Activated CD4-positive, alpha-beta T cell treated with anti-CD3 and anti-CD28 coated beads, Interleukin-2, Interleukin-6, amounts not matched to agents 100 ng/mL and 50 ng/mL, durations not matched to agents 16 hours and 8 hours (primary cell): ENCODE measurements around the gene CHST3.
"Not testable (repeated sequence)": the region's sequence is repeated elsewhere in the genome, so short reads cannot be mapped to it uniquely, and the experiment has no call there.

ENCODE experiments used
- DNase-seq: peaks from one replicate; pipeline ENCODE4 v3.0.0-alpha.2; 2020

Gene CHST3

GRCh38 chr10:71964098-71964742, at the start of gene CHST3:
Gene CHST3, plus strand, starts transcription at chr10:71964395. Its CDS starts 41,448 bp downstream, at chr10:72005843.
- DNase-seq, result no peak

- DNase-seq, result no peak
Observed at GRCh38 chr10:71916827-71917226, 47.4 kb upstream of the CHST3 start.

GRCh38 chr10:71918992-71919391, 45.2 kb upstream of the CHST3 start:
- DNase-seq, result no peak

- DNase-seq, result not testable (repeated sequence)
Observed at GRCh38 chr10:71919956-71920539, 44.1 kb upstream of the CHST3 start.

- DNase-seq, result no peak
Observed at GRCh38 chr10:71920540-71921323, 43.5 kb upstream of the CHST3 start.

- DNase-seq, result no peak
Observed at GRCh38 chr10:71921324-71922027, 42.7 kb upstream of the CHST3 start.

- DNase-seq, result no peak
Observed at GRCh38 chr10:71923138-71923692, 41.0 kb upstream of the CHST3 start.

GRCh38 chr10:71924771-71925170, 39.4 kb upstream of the CHST3 start:
- DNase-seq, result no peak

GRCh38 chr10:71927159-71927558, 37.0 kb upstream of the CHST3 start:
- no peak for DNase-seq

GRCh38 chr10:71927776-71928592, 36.2 kb upstream of the CHST3 start:
- no peak for DNase-seq

GRCh38 chr10:71931295-71931694, 32.9 kb upstream of the CHST3 start:
- DNase-seq, result no peak

- peak; percentile 8 for DNase-seq
Observed at GRCh38 chr10:71933651-71934050, 30.5 kb upstream of the CHST3 start.

GRCh38 chr10:71938211-71938610, 26.0 kb upstream of the CHST3 start:
- no peak for DNase-seq

- no peak for DNase-seq
Observed at GRCh38 chr10:71939304-71939703, 24.9 kb upstream of the CHST3 start.

GRCh38 chr10:71939861-71940474, 24.2 kb upstream of the CHST3 start:
- peak; percentile 77 for DNase-seq

- DNase-seq, result no peak
Observed at GRCh38 chr10:71940752-71941151, 23.4 kb upstream of the CHST3 start.

- no peak for DNase-seq
Observed at GRCh38 chr10:71941318-71941717, 22.9 kb upstream of the CHST3 start.

- DNase-seq, result no peak
Observed at GRCh38 chr10:71945819-71946474, 18.2 kb upstream of the CHST3 start.

- no peak for DNase-seq
Observed at GRCh38 chr10:71946700-71947099, 17.5 kb upstream of the CHST3 start.

GRCh38 chr10:71948496-71949067, 15.6 kb upstream of the CHST3 start:
- no peak for DNase-seq

GRCh38 chr10:71950683-71951082, 13.5 kb upstream of the CHST3 start:
- no peak for DNase-seq
